Measurements from ENCODE around the gene VARS1.

VARS1 gene

GRCh38 chr6:31768363-31769257 lies 26.9 kb downstream of the VARS1 start:
- DNase-seq = no peak

DNA sequence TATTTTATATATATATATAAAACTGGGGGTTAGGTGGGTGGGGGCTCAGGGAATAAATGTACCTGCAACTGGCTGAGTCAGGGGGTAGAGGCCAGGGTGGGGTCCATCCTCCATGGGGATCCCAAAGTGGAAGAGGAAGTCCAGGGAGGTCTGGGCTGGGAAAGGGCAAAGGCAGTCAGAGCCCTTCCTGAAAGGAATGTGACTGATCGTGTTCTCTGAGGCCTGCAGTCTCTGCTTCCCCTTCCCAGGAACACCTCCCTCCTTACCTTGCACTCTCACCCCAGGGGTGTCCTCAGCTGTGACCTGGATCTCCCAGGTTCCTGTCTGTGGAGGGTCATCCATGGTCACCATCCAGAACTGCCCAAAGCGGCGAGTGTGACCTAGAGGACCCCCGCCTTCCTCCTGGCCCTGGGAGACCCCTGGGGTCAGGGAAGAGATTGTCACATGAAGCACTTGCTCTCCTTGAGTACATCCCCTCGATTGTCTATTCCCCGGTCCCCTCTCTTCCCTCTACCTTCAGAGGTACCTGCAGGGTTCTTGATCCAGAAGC lies 28.4 kb downstream of the VARS1 start:
- DNase-seq = no peak

DNA sequence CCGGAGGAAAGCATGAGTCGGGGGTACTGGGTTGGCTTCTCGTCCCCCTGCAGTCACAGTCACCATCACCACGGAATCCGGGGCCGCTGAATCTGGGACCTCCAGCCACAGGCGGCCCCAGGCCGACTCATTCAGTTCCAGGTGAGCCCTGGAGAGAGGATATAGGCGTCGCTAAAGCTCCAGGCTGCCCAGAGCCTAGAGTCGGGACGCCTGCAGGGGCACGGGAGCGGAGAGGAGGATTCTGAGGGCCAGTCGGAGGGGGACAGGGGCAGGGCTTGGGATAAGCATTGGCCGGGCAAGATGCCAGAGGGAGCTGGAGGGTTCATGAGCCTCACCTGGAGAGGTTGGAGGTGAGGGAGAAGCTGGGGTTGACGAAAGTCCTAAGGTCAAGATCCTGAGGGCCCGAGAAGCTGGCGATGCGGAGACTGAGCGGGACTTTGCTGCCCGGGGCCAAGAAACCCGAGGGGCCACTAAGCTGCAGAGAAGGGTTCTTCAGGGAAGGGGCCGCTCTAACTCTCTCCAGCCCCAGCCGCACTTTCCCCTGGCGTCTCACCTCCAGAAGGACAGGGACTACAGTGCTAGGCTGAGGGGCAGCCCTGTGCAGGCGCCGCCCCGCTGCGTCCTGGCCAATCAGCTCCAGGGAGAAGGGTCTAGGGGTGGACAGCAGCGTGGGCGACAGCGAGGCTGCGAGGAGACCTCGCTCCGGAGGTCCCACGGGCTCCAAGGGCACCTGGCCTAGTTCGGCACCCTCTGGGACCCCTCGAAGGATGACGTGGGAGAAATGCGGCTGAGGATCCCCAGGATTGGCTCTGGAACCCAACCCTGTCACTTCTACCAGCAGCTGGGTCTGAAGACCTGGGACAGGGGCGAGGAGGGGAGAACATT lies 29.4 kb downstream of the VARS1 start:
- DNase-seq = no peak

DNA sequence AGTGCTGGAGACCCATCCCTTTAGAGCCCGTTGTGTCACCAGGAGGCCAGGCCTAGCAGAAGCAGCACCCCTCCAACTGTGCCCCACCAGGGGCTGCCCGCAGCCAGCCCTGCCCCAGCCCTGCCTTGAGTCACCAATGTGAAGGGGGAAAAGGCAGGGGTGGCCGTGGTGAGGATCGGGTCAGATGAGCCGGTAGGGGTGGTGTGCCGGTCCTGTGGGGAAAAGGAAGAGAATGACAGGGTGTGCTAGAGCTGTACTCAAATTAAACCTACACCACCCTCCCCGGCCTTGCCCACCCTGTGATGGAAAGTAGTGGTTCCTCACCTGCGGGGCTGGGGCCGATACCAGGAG lies 30.0 kb downstream of the VARS1 start:
- DNase-seq = no peak

- no peak for DNase-seq
These were observed 31.4 kb downstream of the VARS1 start for GRCh38 chr6:31764198-31764597.

- DNase-seq = no peak
These were observed 32.0 kb downstream of the VARS1 start for GRCh38 chr6:31763619-31763940.

GRCh38 chr6:31762878-31763618 lies 32.5 kb downstream of the VARS1 start:
- DNase-seq = no peak

GRCh38 chr6:31762356-31762755 lies 33.2 kb downstream of the VARS1 start, which contains the start of gene SAPCD1:
Gene SAPCD1 (plus strand): TSS chr6:31762656. CDS start chr6:31763055, 399 bp downstream.
- DNase-seq = no peak

GRCh38 chr6:31761343-31761742 lies 34.2 kb downstream of the VARS1 start:
- DNase-seq = no peak

DNA sequence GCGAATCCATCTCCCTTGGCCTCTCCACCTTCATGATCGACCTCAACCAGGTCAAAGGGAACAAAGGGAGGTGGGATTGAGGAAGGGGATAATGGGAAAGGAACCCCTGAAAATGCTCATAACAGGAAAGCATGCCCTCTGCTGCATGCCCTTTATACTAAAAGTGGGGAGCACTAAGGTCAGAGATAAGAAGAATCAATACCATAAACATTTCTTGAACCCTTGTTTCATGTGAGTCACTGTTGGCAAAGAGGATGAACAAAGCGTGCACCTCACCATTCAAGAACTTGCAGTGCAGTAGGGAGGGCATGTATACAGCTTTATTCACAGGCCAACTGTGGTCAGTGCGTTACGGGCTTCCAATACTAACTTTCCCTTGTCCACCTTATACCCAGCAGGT lies 34.8 kb downstream of the VARS1 start:
- DNase-seq = no peak

DNA sequence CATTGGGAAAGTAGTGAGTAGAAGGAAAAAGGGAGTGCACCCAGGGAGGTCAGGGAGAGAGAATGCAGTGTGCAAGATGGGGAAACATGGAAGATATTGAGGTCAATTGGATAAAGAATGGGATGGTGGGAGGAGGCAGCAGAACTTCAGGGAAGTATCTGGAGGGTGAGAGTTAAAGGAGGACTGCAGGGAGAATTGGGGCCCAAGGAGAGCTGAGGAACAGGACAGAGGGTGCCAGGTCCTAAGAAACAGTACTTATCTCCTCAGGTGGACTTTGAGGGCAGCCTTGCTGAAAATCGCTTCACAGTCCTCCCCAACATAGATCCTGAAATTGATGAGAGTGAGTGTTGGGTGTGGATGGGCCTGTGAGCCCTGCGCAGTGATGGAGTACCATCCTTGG lies 37.3 kb downstream of the VARS1 start:
- no peak for DNase-seq

DNA sequence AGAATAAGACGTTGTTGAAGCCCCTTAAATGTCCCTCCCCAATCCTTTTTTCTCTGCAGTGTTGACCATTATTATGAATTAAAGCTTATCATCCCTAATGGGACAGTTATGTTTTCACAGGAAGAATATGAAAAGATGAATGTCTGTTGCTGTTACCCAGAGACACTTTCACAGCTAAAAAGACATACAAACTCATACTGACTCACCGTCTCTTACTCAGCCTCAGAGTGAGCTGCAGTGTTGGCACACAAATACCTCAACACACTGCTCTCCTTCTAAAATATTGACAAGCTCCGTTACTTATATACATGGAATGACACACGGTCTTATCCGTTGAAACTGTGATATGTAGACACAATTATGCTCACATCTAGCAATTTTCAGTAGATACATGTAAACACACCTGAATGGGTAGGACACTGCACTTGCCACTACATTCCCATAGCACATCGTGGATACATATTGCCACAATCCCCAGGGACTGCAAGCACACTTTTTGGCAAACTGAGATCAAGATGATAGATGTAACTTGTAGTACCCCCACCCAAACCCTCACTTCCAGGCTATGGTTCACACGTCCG lies 42.7 kb downstream of the VARS1 start:
- no peak for DNase-seq

- no peak for DNase-seq
These were observed 45.0 kb downstream of the VARS1 start for GRCh38 chr6:31750411-31751022.

DNA sequence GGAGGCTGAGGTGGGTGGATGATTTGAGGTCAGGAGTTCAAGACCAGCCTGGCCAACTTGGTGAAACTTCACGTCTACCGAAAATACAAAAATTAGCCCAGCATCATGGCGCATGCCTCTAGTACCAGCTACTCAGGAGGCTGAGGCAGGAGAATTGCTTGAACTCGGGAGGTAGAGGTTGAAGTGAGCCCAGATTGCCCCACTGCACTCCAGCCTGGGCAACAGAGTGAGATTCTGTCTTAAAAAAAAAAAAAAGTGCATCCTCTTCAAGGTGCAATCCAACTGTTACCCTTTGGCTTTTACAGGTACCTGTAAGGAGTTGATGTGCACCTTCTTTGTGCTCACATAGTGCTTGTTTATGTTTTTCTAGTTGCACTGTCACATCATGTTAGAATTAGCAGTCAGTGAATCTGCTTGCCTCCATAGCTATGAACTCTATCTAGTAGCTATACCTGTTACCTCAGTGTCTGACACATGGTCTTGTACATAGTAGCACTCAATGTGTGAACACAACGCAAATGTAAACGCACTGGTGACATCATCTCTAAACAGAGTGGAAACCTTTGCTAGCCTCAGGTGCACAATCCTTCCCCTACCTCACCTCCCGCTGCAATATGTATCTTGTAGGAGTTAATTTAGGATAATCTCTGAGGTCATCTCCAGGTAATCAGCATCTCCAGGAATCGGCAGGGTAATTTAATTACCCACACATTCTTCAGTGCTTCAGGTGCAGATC lies 46.1 kb downstream of the VARS1 start:
- DNase-seq = no peak

Data from DMS79 treated with DMSO at 0.1 percent for 48 hours (cell line).